ENCODE data around the gene YIPF1. TPM values are rescaled to one million over a fixed set of nuclear protein-coding genes. Genes with fewer than 3 reads are reported as not detected.

YIPF1 gene
- total RNA-seq, 1 donor from 2014 or later = 18.5 TPM

GRCh38 chr1:53871773-53872484, 17.7 kb downstream of the YIPF1 start:
- ATAC-seq (ENCODE audit: low read depth) = no peak
- ChIA-PET POLR2A (no interaction called here), CTCF (interaction anchor here (0.8 to 3.1 kb wide), 2 partner anchors 11 to 76 kb away, joined by 3 to 13 read pairs; no protein-coding TSS in a partner anchor)
- intact Hi-C loops (cut with micrococcal nuclease) = no loop called here
- peaks cover 9% of the 10 kb centered on the region for H3K4me1 Mint-ChIP-seq
- no peaks in the 10 kb centered on the region for H3K9me3 Mint-ChIP-seq
- no peak overlapping the region for H3K4me3 Mint-ChIP-seq
- no peak for DNase-seq
- H3K27ac Mint-ChIP-seq = no peak overlapping the region
- TF ChIP-seq CTCF (IDR thresholded peaks at IDR 0.05) = no peak
- H3K36me3 Mint-ChIP-seq (ENCODE audit: low read depth) = peaks cover 65% of the 10 kb centered on the region
- H3K27me3 Mint-ChIP-seq = no peaks in the 10 kb centered on the region

GRCh38 chr1:53871221-53871620, 18.4 kb downstream of the YIPF1 start:
- DNase-seq (no peak), ATAC-seq (ENCODE audit: low read depth) (no peak)
- peaks cover 65% of the 10 kb centered on the region for H3K36me3 Mint-ChIP-seq (ENCODE audit: low read depth)
- intact Hi-C loops (cut with micrococcal nuclease) = no loop called here
- POLR2A ChIA-PET = no interaction called here
- peaks cover 9% of the 10 kb centered on the region for H3K4me1 Mint-ChIP-seq
- H3K4me3 Mint-ChIP-seq = no peak overlapping the region
- no peak overlapping the region for H3K27ac Mint-ChIP-seq
- no peaks in the 10 kb centered on the region for H3K27me3 Mint-ChIP-seq
- no peaks in the 10 kb centered on the region for H3K9me3 Mint-ChIP-seq
- CTCF ChIA-PET = interaction anchor here (3.1 kb wide), 1 partner anchor 11 kb away, joined by 13 read pairs; no protein-coding TSS in a partner anchor
- TF ChIP-seq CTCF (IDR thresholded peaks at IDR 0.05) = no peak

GRCh38 chr1:53869454-53870117, 20.0 kb downstream of the YIPF1 start:
- Mint-ChIP-seq H3K4me1 (peaks cover 9% of the 10 kb centered on the region), H3K27ac (peak overlapping the region; percentile 53), H3K4me3 (no peak overlapping the region), H3K27me3 (no peaks in the 10 kb centered on the region), H3K9me3 (no peaks in the 10 kb centered on the region), H3K36me3 (ENCODE audit: low read depth) (peaks cover 60% of the 10 kb centered on the region)
- CTCF ChIA-PET = interaction anchor here (0.6 to 3.5 kb wide), 5 partner anchors 9 to 708 kb away, joined by 3 to 16 read pairs (median 7); no protein-coding TSS in a partner anchor
- POLR2A ChIA-PET = interaction anchor here (1.1 to 3.1 kb wide), 2 partner anchors 20 to 76 kb away, joined by 3 to 12 read pairs; partner anchors contain the start of genes IFT25, LRRC42 and YIPF1
- peak; percentile 81 for ATAC-seq (ENCODE audit: low read depth)
- intact Hi-C loops (cut with micrococcal nuclease) = no loop called here
- no peak for DNase-seq
- no peak for TF ChIP-seq CTCF (IDR thresholded peaks at IDR 0.05)

GRCh38 chr1:53868565-53868964, 21.0 kb downstream of the YIPF1 start:
- no peak for ATAC-seq (ENCODE audit: low read depth)
- ChIA-PET POLR2A (interaction anchor here (0.7 to 3.1 kb wide), 3 partner anchors 8 to 77 kb away, joined by 3 to 12 read pairs (median 3); partner anchors contain the start of genes IFT25, LRRC42 and YIPF1), CTCF (interaction anchor here (1.8 to 3.5 kb wide), 3 partner anchors 8 to 90 kb away, joined by 7 to 16 read pairs (median 10); no protein-coding TSS in a partner anchor)
- peaks cover 9% of the 10 kb centered on the region for H3K4me1 Mint-ChIP-seq
- H3K9me3 Mint-ChIP-seq = no peaks in the 10 kb centered on the region
- DNase-seq = no peak
- no peak for TF ChIP-seq CTCF (IDR thresholded peaks at IDR 0.05)
- no peak overlapping the region for H3K27ac Mint-ChIP-seq
- H3K4me3 Mint-ChIP-seq = no peak overlapping the region
- H3K36me3 Mint-ChIP-seq (ENCODE audit: low read depth) = peaks cover 60% of the 10 kb centered on the region
- intact Hi-C loops (cut with micrococcal nuclease) = no loop called here
- no peaks in the 10 kb centered on the region for H3K27me3 Mint-ChIP-seq

GRCh38 chr1:53862507-53862906, 27.1 kb downstream of the YIPF1 start:
- peaks cover 43% of the 10 kb centered on the region for H3K36me3 Mint-ChIP-seq (ENCODE audit: low read depth)
- H3K4me3 Mint-ChIP-seq = no peak overlapping the region
- ATAC-seq (ENCODE audit: low read depth) (peak; percentile 82), DNase-seq (no peak)
- CTCF ChIA-PET = interaction anchor here (0.7 to 7.6 kb wide), 7 partner anchors 17 to 627 kb away, joined by 3 to 157 read pairs (median 7); partner anchors contain the start of genes IFT25 and LRRC42
- no peaks in the 10 kb centered on the region for H3K9me3 Mint-ChIP-seq
- no peak overlapping the region for H3K27ac Mint-ChIP-seq
- peaks cover 25% of the 10 kb centered on the region for H3K4me1 Mint-ChIP-seq
- intact Hi-C loops (cut with micrococcal nuclease) = no loop called here
- H3K27me3 Mint-ChIP-seq = no peaks in the 10 kb centered on the region
- POLR2A ChIA-PET = interaction anchor here (3.4 kb wide), 1 partner anchor 83 kb away, joined by 13 read pairs; the partner anchor contains the start of genes IFT25 and LRRC42
- no peak for TF ChIP-seq CTCF (IDR thresholded peaks at IDR 0.05)
